Activated CD4-positive, alpha-beta T cell treated with anti-CD3 and anti-CD28 coated beads, Interleukin-2, amount 10 ng/mL, durations not matched to agents 7 days and 5 days (primary cell): ENCODE measurements around the gene ADAMTS2. TPM values are rescaled to one million over a fixed set of nuclear protein-coding genes. Genes with fewer than 3 reads are reported as not detected.

Experiments
- CTCF ChIA-PET: fragments of 350-600 bp; sonication (Branson Sonifier 250); formaldehyde crosslinking; loops from one replicate; lab custom pipeline; 2021; ENCODE audit warnings: antibody characterized with exemption; lab: Charles Lee
- POLR2A ChIA-PET: fragments of 350-600 bp; sonication (Branson Sonifier 250); formaldehyde crosslinking; loops from one replicate; lab custom pipeline; 2021; ENCODE audit warnings: antibody characterized with exemption; lab: Charles Lee
- DNase-seq: peaks from one replicate; pipeline ENCODE4 v3.0.0-alpha.2; 2020
- H3K27ac Mint-ChIP-seq: one replicate; pipeline ENCODE4 v1.8.0; 2021; ENCODE audit warnings: mild to moderate bottlenecking, moderate library complexity, mixed read lengths
- H3K27me3 Mint-ChIP-seq: one replicate; pipeline ENCODE4 v1.8.0; 2021; ENCODE audit warnings: mixed read lengths
- H3K36me3 Mint-ChIP-seq: one replicate; pipeline ENCODE4 v1.8.0; 2021; ENCODE audit warnings: low read depth, mixed read lengths
- H3K4me1 Mint-ChIP-seq: one replicate; pipeline ENCODE4 v1.8.0; 2021; ENCODE audit warnings: mixed read lengths
- H3K4me3 Mint-ChIP-seq: one replicate; pipeline ENCODE4 v1.8.0; 2021; ENCODE audit warnings: mild to moderate bottlenecking, moderate library complexity, mixed read lengths
- H3K9me3 Mint-ChIP-seq: one replicate; pipeline ENCODE4 v1.8.0; 2021; ENCODE audit warnings: mixed read lengths
- total RNA-seq, 2 experiments: library from RNA; stranded (reverse); gene quantifications; one replicate each; pipeline ENCODE4 v1.2.3, GENCODE V29; 2021

ADAMTS2 gene
- total RNA-seq, 2 experiments from 2014 or later: not detected

GRCh38 chr5:179368126-179368805 is 23.0 kb upstream of the ADAMTS2 start:
- H3K27ac Mint-ChIP-seq: no peak overlapping the region
- H3K9me3 Mint-ChIP-seq: no peaks in the 10 kb centered on the region
- no peaks in the 10 kb centered on the region for H3K27me3 Mint-ChIP-seq
- no peaks in the 10 kb centered on the region for H3K36me3 Mint-ChIP-seq
- POLR2A ChIA-PET: no interaction called here
- CTCF ChIA-PET: no interaction called here
- H3K4me1 Mint-ChIP-seq: no peaks in the 10 kb centered on the region
- no peak for DNase-seq
- no peak overlapping the region for H3K4me3 Mint-ChIP-seq

- ChIA-PET POLR2A (no interaction called here), CTCF (no interaction called here)
- Mint-ChIP-seq H3K36me3 (no peaks in the 10 kb centered on the region), H3K4me3 (no peak overlapping the region), H3K4me1 (no peaks in the 10 kb centered on the region), H3K9me3 (no peaks in the 10 kb centered on the region), H3K27me3 (no peaks in the 10 kb centered on the region), H3K27ac (no peak overlapping the region)
- no peak for DNase-seq
Measured at GRCh38 chr5:179367491-179367890, 22.2 kb upstream of the ADAMTS2 start.

GRCh38 chr5:179362355-179362754 is 17.1 kb upstream of the ADAMTS2 start:
- H3K36me3 Mint-ChIP-seq: no peaks in the 10 kb centered on the region
- no peaks in the 10 kb centered on the region for H3K9me3 Mint-ChIP-seq
- H3K4me3 Mint-ChIP-seq: no peak overlapping the region
- ChIA-PET CTCF (no interaction called here), POLR2A (no interaction called here)
- H3K27me3 Mint-ChIP-seq: peaks cover 2% of the 10 kb centered on the region
- no peaks in the 10 kb centered on the region for H3K4me1 Mint-ChIP-seq
- no peak overlapping the region for H3K27ac Mint-ChIP-seq
- DNase-seq: no peak

- H3K27ac Mint-ChIP-seq: no peak overlapping the region
- CTCF ChIA-PET: interaction anchor here (0.7 kb wide), 1 partner anchor 59 kb away, joined by 3 read pairs; no protein-coding TSS in a partner anchor
Measured at GRCh38 chr5:179361037-179361603, 15.9 kb upstream of the ADAMTS2 start.

GRCh38 chr5:179357031-179357430 is 11.8 kb upstream of the ADAMTS2 start:
- ChIA-PET POLR2A (no interaction called here), CTCF (interaction anchor here (0.6 kb wide), 1 partner anchor 27 kb away, joined by 4 read pairs; no protein-coding TSS in a partner anchor)
- Mint-ChIP-seq H3K27ac (no peak overlapping the region), H3K27me3 (peaks cover 2% of the 10 kb centered on the region), H3K36me3 (no peaks in the 10 kb centered on the region), H3K9me3 (no peaks in the 10 kb centered on the region), H3K4me3 (no peak overlapping the region), H3K4me1 (no peaks in the 10 kb centered on the region)
- no peak for DNase-seq

More at GRCh38 chr5:179361037-179361603, 15.9 kb upstream of the ADAMTS2 start:
- H3K4me1 Mint-ChIP-seq: no peaks in the 10 kb centered on the region
- DNase-seq: no peak
- H3K9me3 Mint-ChIP-seq: no peaks in the 10 kb centered on the region
- H3K4me3 Mint-ChIP-seq: no peak overlapping the region
- H3K36me3 Mint-ChIP-seq: no peaks in the 10 kb centered on the region
- peaks cover 2% of the 10 kb centered on the region for H3K27me3 Mint-ChIP-seq
- POLR2A ChIA-PET: no interaction called here

GRCh38 chr5:179355976-179356974 is 11.0 kb upstream of the ADAMTS2 start:
- Mint-ChIP-seq H3K27ac (no peak overlapping the region), H3K9me3 (no peaks in the 10 kb centered on the region), H3K36me3 (no peaks in the 10 kb centered on the region), H3K4me1 (no peaks in the 10 kb centered on the region), H3K27me3 (peaks cover 2% of the 10 kb centered on the region), H3K4me3 (no peak overlapping the region)
- DNase-seq: no peak
- CTCF ChIA-PET: interaction anchor here (0.6 kb wide), 1 partner anchor 27 kb away, joined by 4 read pairs; no protein-coding TSS in a partner anchor
- POLR2A ChIA-PET: no interaction called here

- POLR2A ChIA-PET: no interaction called here
- no peaks in the 10 kb centered on the region for H3K36me3 Mint-ChIP-seq
- CTCF ChIA-PET: no interaction called here
- no peaks in the 10 kb centered on the region for H3K9me3 Mint-ChIP-seq
- no peaks in the 10 kb centered on the region for H3K4me1 Mint-ChIP-seq
- H3K4me3 Mint-ChIP-seq: no peak overlapping the region
- no peak for DNase-seq
- no peaks in the 10 kb centered on the region for H3K27me3 Mint-ChIP-seq
- H3K27ac Mint-ChIP-seq: no peak overlapping the region
Measured at GRCh38 chr5:179354305-179354882, 9.1 kb upstream of the ADAMTS2 start.

- CTCF ChIA-PET: interaction anchor here (0.6 kb wide), 1 partner anchor 796 kb away, joined by 4 read pairs; no protein-coding TSS in a partner anchor
- H3K4me3 Mint-ChIP-seq: no peak overlapping the region
- H3K27me3 Mint-ChIP-seq: peaks cover 31% of the 10 kb centered on the region
- DNase-seq: no peak
- no peaks in the 10 kb centered on the region for H3K36me3 Mint-ChIP-seq
- H3K27ac Mint-ChIP-seq: no peak overlapping the region
- POLR2A ChIA-PET: no interaction called here
- H3K4me1 Mint-ChIP-seq: no peaks in the 10 kb centered on the region
- H3K9me3 Mint-ChIP-seq: no peaks in the 10 kb centered on the region
Measured at GRCh38 chr5:179348843-179349242, 3.6 kb upstream of the ADAMTS2 start.

- Mint-ChIP-seq H3K4me3 (no peak overlapping the region), H3K27ac (no peak overlapping the region), H3K27me3 (peaks cover 36% of the 10 kb centered on the region), H3K4me1 (peaks cover 2% of the 10 kb centered on the region), H3K36me3 (no peaks in the 10 kb centered on the region), H3K9me3 (no peaks in the 10 kb centered on the region)
- no peak for DNase-seq
- ChIA-PET CTCF (interaction anchor here (0.6 kb wide), 1 partner anchor 795 kb away, joined by 4 read pairs; no protein-coding TSS in a partner anchor), POLR2A (no interaction called here)
Measured at GRCh38 chr5:179348011-179348530, 2.8 kb upstream of the ADAMTS2 start.

- ChIA-PET POLR2A (no interaction called here), CTCF (no interaction called here)
- Mint-ChIP-seq H3K4me1 (peaks cover 3% of the 10 kb centered on the region), H3K27ac (no peak overlapping the region), H3K9me3 (no peaks in the 10 kb centered on the region), H3K27me3 (peaks cover 41% of the 10 kb centered on the region), H3K36me3 (no peaks in the 10 kb centered on the region), H3K4me3 (no peak overlapping the region)
- DNase-seq: no peak
Measured at GRCh38 chr5:179347581-179347980, 2.3 kb upstream of the ADAMTS2 start.

- Mint-ChIP-seq H3K4me1 (peaks cover 3% of the 10 kb centered on the region), H3K9me3 (no peaks in the 10 kb centered on the region), H3K36me3 (no peaks in the 10 kb centered on the region), H3K4me3 (no peak overlapping the region), H3K27me3 (peaks cover 48% of the 10 kb centered on the region), H3K27ac (no peak overlapping the region)
- DNase-seq: no peak
- ChIA-PET CTCF (no interaction called here), POLR2A (no interaction called here)
Measured at GRCh38 chr5:179346875-179347274, 1.6 kb upstream of the ADAMTS2 start.

GRCh38 chr5:179346401-179346800 is 1.1 kb upstream of the ADAMTS2 start:
- H3K9me3 Mint-ChIP-seq: no peaks in the 10 kb centered on the region
- no peak overlapping the region for H3K4me3 Mint-ChIP-seq
- H3K27ac Mint-ChIP-seq: no peak overlapping the region
- DNase-seq: no peak
- ChIA-PET POLR2A (no interaction called here), CTCF (no interaction called here)
- no peaks in the 10 kb centered on the region for H3K36me3 Mint-ChIP-seq
- peaks cover 49% of the 10 kb centered on the region for H3K27me3 Mint-ChIP-seq
- peaks cover 3% of the 10 kb centered on the region for H3K4me1 Mint-ChIP-seq
